HG03066 (cell line): ENCODE results near the gene PTTG1IP.
"Not testable (repeated sequence)": the region's sequence is repeated elsewhere in the genome, so short reads cannot be mapped to it uniquely, and the experiment has no call there.

Source experiments
- ATAC-seq: cut with Tn5 transposase; IDR thresholded peaks from one replicate; pipeline ENCODE4 v1.9.1; 2021; ENCODE audit warnings: low read depth; ENCODE audit not compliant: unreplicated experiment

PTTG1IP gene

GRCh38 chr21:44873356-44874239 lies at the start of gene PTTG1IP:
PTTG1IP (minus strand) TSS chr21:44873690; CDS start chr21:44873616, 74 bp downstream.
- peak; percentile 52 for ATAC-seq

- ATAC-seq, result no peak
Observed at GRCh38 chr21:44921928-44922327, 48.4 kb upstream of the PTTG1IP start.

GRCh38 chr21:44920694-44921604 lies 47.5 kb upstream of the PTTG1IP start, which contains the start of gene ITGB2:
ITGB2 (minus strand) TSS chr21:44920899; CDS start chr21:44910782, 10,117 bp downstream.
- peak; percentile 64 for ATAC-seq

- no peak for ATAC-seq
Observed at GRCh38 chr21:44919913-44920693, 46.6 kb upstream of the PTTG1IP start.

- no peak for ATAC-seq
Observed at GRCh38 chr21:44919111-44919912, 45.8 kb upstream of the PTTG1IP start.

- no peak for ATAC-seq
Observed at GRCh38 chr21:44918581-44919033, 45.1 kb upstream of the PTTG1IP start.

GRCh38 chr21:44918107-44918470 lies 44.6 kb upstream of the PTTG1IP start:
- ATAC-seq, result no peak

GRCh38 chr21:44917446-44918106 lies 44.1 kb upstream of the PTTG1IP start:
- ATAC-seq, result no peak

GRCh38 chr21:44916965-44917364 lies 43.5 kb upstream of the PTTG1IP start:
- no peak for ATAC-seq

GRCh38 chr21:44914176-44914874 lies 40.8 kb upstream of the PTTG1IP start:
- ATAC-seq, result no peak

GRCh38 chr21:44913425-44914175 lies 40.1 kb upstream of the PTTG1IP start:
- ATAC-seq, result no peak

- ATAC-seq, result not testable (repeated sequence)
Observed at GRCh38 chr21:44912506-44913412, 39.3 kb upstream of the PTTG1IP start.

GRCh38 chr21:44912158-44912473 lies 38.6 kb upstream of the PTTG1IP start:
- ATAC-seq, result no peak

GRCh38 chr21:44911384-44912157 lies 38.1 kb upstream of the PTTG1IP start:
- ATAC-seq, result no peak

GRCh38 chr21:44911068-44911383 lies 37.5 kb upstream of the PTTG1IP start:
- ATAC-seq, result no peak
